Upper lobe of left lung (tissue), 6 donors: ENCODE measurements around the gene MX1. TPM values are rescaled to one million over a fixed set of nuclear protein-coding genes. Genes with fewer than 3 reads are reported as not detected.

Experiments used
- ATAC-seq, 2 donors: fragments of 200-7000 bp; cut with Tn5 transposase; one replicate each; pipeline ENCODE4 v1.9.1; 2022; ENCODE audit warnings: mild to moderate bottlenecking in 2 of 2, moderate library complexity in 2 of 2; ENCODE audit not compliant: low FRiP score in 2 of 2
- DNase-seq, 2 donors: peaks; one replicate each; pipeline ENCODE4 v3.0.0-alpha.2; 2019 to 2020
- H3K27ac ChIP-seq, 4 donors: fragments of 200-600 bp; sonication (generic); one replicate each; pipeline ENCODE4 v1.5.1; 2016 to 2019
- H3K27me3 ChIP-seq, 4 donors: fragments of 200-600 bp; sonication (generic); one replicate each; pipeline ENCODE4 v1.5.1; 2017 to 2019
- H3K36me3 ChIP-seq, 4 donors: fragments of 200-600 bp; sonication (generic); one replicate each; pipeline ENCODE4 v1.5.1; 2016 to 2019
- H3K4me1 ChIP-seq, 4 donors: fragments of 200-600 bp; sonication (generic); one replicate each; pipeline ENCODE4 v1.5.1; 2018 to 2019
- H3K4me3 ChIP-seq, 4 donors: fragments of 200-600 bp; sonication (generic); one replicate each; pipeline ENCODE4 v1.5.1; 2017 to 2019; ENCODE audit warnings: mild to moderate bottlenecking in 2 of 4, moderate library complexity in 1 of 4
- H3K9me3 ChIP-seq, 4 donors: fragments of 200-600 bp; sonication (generic); one replicate each; pipeline ENCODE4 v1.5.1; 2018 to 2019
- CTCF ChIP-seq, 6 experiments: fragments of 450-650 bp in 4 of 6; fragments of 200-600 bp in 2 of 6; sonication (generic) in 2 of 6; IDR thresholded peaks; one replicate each; pipeline ENCODE4 v1.5.1; 2016 to 2019; ENCODE audit warnings: antibody characterized with exemption in 6 of 6
- EP300 ChIP-seq, 4 donors: sonication (generic); formaldehyde crosslinking; IDR thresholded peaks; one replicate each; pipeline ENCODE4 v1.5.1; 2017; ENCODE audit warnings: antibody characterized with exemption in 4 of 4, control low read depth in 2 of 4
- POLR2A ChIP-seq, 4 donors: fragments of 450-650 bp; IDR thresholded peaks; one replicate each; pipeline ENCODE4 v1.5.1; 2016 to 2017; ENCODE audit warnings: antibody characterized with exemption in 4 of 4, mild to moderate bottlenecking in 2 of 4
- POLR2AphosphoS5 ChIP-seq, 2 donors: sonication (generic); formaldehyde crosslinking; IDR thresholded peaks; one replicate each; pipeline ENCODE4 v1.5.1; 2017; ENCODE audit warnings: antibody characterized with exemption in 2 of 2
- WGBS, 2 donors: methylation state at CpG; one replicate each; pipeline ENCODE4 v1.1.5; 2017 to 2018; 5-methylcytosine and 5-hydroxymethylcytosine counted together
- total RNA-seq, 6 donors: library from RNA; depleted of rRNA in 4 of 6; stranded (reverse); fragments of >200 nt in 4 of 6; gene quantifications; one replicate each; pipeline versions ENCODE4 v1.1.0 to v1.2.1, GENCODE V29; 2016 to 2021
- donor health status: DM: no; HTN: no; CAD: no; lungs with moderate emphysema.
- donor health status: DM: no; HTN: yes; CAD: no; lungs with severe emphysema.

Gene MX1
- total RNA-seq, 6 donors from 2014 or later = 38.3 to 159 (median 89.0) TPM

- 73% methylated on average over 2 of the region's 2 CpGs for WGBS, 2 donors
- DNase-seq = no peak
- H3K27me3 ChIP-seq = no peaks in the 10 kb centered on the region
- peak overlapping the region in 3 of 4 donors; percentile 4 to 36 (median 12) for H3K27ac ChIP-seq
- H3K4me3 ChIP-seq = peak overlapping the region in 1 of 4 donors; percentile 8
- TF ChIP-seq EP300 (IDR thresholded peaks at IDR 0.05) (no peak), CTCF (IDR thresholded peaks at IDR 0.05) (no peak), POLR2A (IDR thresholded peaks at IDR 0.05) (no peak), POLR2AphosphoS5 (IDR thresholded peaks at IDR 0.05) (no peak)
- H3K4me1 ChIP-seq = peaks cover 0 to 57% (median 19%) of the 10 kb centered on the region in 4 donors
- no peaks in the 10 kb centered on the region for H3K36me3 ChIP-seq
- ATAC-seq = no peak
- no peaks in the 10 kb centered on the region for H3K9me3 ChIP-seq
These were observed 73.9 kb downstream of the MX1 start for GRCh38 chr21:41499920-41500319.

DNA sequence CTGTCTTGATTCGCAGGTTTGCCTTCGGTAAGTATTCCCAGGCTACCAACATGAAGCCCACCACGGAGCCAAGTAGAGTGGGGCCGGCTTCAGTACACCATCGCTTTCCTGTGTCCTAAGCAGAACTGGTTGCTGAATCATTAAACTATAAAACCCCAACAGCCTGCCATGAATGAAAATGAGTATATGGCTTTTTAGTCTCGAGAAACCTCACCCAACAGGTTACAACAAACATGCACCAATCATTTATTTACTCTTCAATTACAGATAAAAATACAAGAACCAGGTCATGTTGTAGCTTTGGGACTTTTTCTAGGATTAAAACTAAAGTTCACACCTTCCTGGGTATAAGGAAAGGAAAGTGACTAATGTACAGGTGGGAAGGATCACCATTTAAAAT is 74.3 kb downstream of the MX1 start:
- no peak for DNase-seq
- Histone ChIP-seq H3K4me1 (peaks cover 0 to 57% (median 19%) of the 10 kb centered on the region in 4 donors), H3K4me3 (peak overlapping the region in 1 of 4 donors; percentile 8), H3K27ac (peak overlapping the region in 3 of 4 donors; percentile 35 to 36 (median 35)), H3K36me3 (no peaks in the 10 kb centered on the region), H3K9me3 (no peaks in the 10 kb centered on the region), H3K27me3 (no peaks in the 10 kb centered on the region)
- ATAC-seq = no peak
- WGBS, 2 donors = 60 to 79% methylated on average over 6 of the region's 6 CpGs
- no peak for TF ChIP-seq POLR2AphosphoS5 (IDR thresholded peaks at IDR 0.05)
- no peak for TF ChIP-seq POLR2A (IDR thresholded peaks at IDR 0.05)
- TF ChIP-seq CTCF (IDR thresholded peaks at IDR 0.05) = no peak
- TF ChIP-seq EP300 (IDR thresholded peaks at IDR 0.05) = no peak

DNA sequence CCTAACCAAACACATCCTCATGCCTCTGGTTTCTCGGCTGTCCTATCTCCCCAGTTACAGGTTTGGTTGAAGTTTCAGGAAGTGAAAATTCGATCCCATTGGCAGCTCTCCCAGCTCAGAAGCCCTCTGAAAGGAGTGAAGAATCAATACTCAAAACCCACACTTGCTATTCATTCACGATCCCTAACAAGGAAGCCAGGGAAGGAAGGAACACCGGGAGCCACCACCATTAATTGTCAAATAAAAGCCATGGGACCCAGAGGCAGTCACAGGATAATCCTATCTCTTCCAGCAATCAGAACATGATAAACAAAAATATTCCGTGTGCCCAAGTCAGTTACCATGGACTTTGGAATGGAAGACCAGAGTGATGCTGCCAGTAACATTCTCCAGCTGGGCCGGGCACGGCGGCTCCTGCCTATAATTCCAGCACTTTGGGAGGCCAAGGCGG is 74.9 kb downstream of the MX1 start:
- Histone ChIP-seq H3K36me3 (no peaks in the 10 kb centered on the region), H3K27me3 (no peaks in the 10 kb centered on the region), H3K9me3 (no peaks in the 10 kb centered on the region), H3K4me1 (peaks cover 0 to 57% (median 19%) of the 10 kb centered on the region in 4 donors), H3K4me3 (no peak overlapping the region), H3K27ac (peak overlapping the region in 3 of 4 donors; percentile 35 to 36 (median 35))
- ATAC-seq (no peak), DNase-seq (peak in 1 of 2 donors; percentile 43)
- 31 to 53% methylated on average over 6 to 9 of the region's 9 CpGs for WGBS, 2 donors
- TF ChIP-seq CTCF (IDR thresholded peaks at IDR 0.05) = no peak
- no peak for TF ChIP-seq POLR2AphosphoS5 (IDR thresholded peaks at IDR 0.05)
- no peak for TF ChIP-seq POLR2A (IDR thresholded peaks at IDR 0.05)
- TF ChIP-seq EP300 (IDR thresholded peaks at IDR 0.05) = no peak

- Histone ChIP-seq H3K27me3 (peaks cover 0 to 6% (median 0%) of the 10 kb centered on the region in 4 donors), H3K36me3 (no peaks in the 10 kb centered on the region), H3K9me3 (no peaks in the 10 kb centered on the region), H3K27ac (peak overlapping the region in 2 of 4 donors; percentile 5 to 30), H3K4me1 (peaks cover 0 to 59% (median 19%) of the 10 kb centered on the region in 4 donors), H3K4me3 (no peak overlapping the region)
- 67 to 78% methylated on average over 7 of the region's 7 CpGs for WGBS, 2 donors
- ATAC-seq (no peak), DNase-seq (no peak)
- no peak for TF ChIP-seq POLR2AphosphoS5 (IDR thresholded peaks at IDR 0.05)
- TF ChIP-seq CTCF (IDR thresholded peaks at IDR 0.05) = no peak
- TF ChIP-seq POLR2A (IDR thresholded peaks at IDR 0.05) = no peak
- TF ChIP-seq EP300 (IDR thresholded peaks at IDR 0.05) = no peak
These were observed 75.9 kb downstream of the MX1 start for GRCh38 chr21:41501919-41502318.

DNA sequence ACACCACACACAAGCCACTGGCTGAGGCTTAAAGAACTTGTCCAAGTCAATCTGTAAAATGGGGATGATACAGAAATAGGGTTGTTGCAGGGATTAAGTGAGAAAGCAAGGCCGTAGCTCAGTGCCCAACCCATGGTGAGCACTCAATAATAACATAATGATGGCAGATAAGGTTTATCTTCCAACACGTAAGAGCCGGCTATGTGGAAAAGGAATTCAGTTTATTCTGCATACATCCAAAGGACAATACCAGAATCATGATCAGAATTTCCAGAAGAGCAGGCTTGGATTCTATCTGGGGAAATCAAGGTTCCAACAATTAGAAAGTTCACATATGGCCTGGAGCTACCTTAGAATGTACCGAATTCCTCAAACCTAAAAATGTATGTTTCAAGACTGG is 77.3 kb downstream of the MX1 start:
- Histone ChIP-seq H3K4me1 (peaks cover 0 to 69% (median 17%) of the 10 kb centered on the region in 4 donors), H3K27ac (no peak overlapping the region), H3K4me3 (no peak overlapping the region), H3K27me3 (peaks cover 0 to 15% (median 7%) of the 10 kb centered on the region in 4 donors), H3K9me3 (no peaks in the 10 kb centered on the region), H3K36me3 (no peaks in the 10 kb centered on the region)
- ATAC-seq = no peak
- DNase-seq = no peak
- no peak for TF ChIP-seq CTCF (IDR thresholded peaks at IDR 0.05)
- no peak for TF ChIP-seq EP300 (IDR thresholded peaks at IDR 0.05)
- TF ChIP-seq POLR2A (IDR thresholded peaks at IDR 0.05) = no peak
- no peak for TF ChIP-seq POLR2AphosphoS5 (IDR thresholded peaks at IDR 0.05)
- 70 to 72% methylated on average over 4 of the region's 4 CpGs for WGBS, 2 donors
